KG1 (cell line): ENCODE data around the gene TEPSIN.

ENCODE experiments used
- DNase-seq: peaks from one replicate; lab custom pipeline; 2025; lab: John Stamatoyannopoulos, UW

Gene TEPSIN

DNA sequence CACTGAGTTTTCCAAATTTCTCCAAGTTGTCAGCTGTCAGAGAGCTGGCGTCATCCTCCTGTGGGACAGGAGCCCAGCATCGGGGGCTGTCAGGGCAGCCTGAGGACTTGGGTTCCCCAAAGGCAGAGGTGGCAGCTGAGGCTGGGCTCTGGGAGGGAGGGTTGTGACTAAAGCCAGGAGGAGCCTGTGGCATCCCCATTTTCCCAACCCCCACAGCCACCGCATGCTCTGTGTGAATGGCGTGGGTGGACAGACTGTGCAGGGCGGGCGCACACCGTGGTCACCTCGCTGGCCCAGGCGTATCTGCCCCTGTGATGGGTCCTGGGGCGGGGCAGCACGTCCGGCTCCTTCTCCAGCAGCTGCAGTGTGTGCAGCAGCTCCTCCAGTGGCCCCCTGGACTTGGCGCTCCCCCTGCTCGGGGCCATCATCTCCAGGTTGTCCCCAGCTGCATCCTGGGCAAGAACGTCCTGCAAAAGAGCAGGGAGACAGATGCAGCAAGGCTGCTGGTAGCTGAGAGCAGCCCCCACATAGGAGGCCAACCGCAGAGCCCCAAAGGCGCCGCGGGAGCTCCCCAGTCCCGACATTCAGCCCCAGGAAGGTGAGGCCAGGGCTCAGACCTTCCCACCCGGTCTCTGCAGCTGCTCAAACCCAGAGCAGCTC, 40.9 kb downstream of the TEPSIN start:
- no peak for DNase-seq

GRCh38 chr17:81197409-81197795, 41.5 kb downstream of the TEPSIN start:
- no peak for DNase-seq

GRCh38 chr17:81196505-81197408, 42.1 kb downstream of the TEPSIN start:
- no peak for DNase-seq

DNA sequence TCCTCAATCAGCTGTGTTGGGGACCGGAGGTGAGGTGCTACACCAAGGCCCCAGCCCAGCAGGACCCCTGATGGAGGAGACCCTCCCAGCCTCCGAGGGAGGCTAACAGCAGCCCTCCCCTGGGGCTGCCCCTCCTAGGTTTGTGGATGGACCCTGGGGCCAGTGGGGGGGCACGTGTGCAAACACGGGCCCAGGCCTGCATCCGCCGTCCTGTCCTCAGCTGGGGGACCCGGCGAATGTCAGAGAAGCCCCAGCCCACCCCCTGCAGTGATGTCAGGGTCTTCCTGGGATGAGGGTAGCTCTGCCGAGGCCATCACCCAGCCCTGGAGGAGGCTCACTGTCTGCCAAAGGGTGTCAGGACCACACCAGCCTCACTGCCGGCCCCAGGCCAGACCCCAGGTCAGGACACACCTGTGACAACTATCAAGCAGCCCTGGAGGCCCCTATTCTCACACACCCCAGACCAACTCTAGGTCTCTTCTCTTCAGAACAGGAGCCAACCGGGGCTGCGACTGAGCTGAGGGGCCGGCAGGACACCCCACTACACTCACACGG, 42.8 kb downstream of the TEPSIN start:
- no peak for DNase-seq

DNA sequence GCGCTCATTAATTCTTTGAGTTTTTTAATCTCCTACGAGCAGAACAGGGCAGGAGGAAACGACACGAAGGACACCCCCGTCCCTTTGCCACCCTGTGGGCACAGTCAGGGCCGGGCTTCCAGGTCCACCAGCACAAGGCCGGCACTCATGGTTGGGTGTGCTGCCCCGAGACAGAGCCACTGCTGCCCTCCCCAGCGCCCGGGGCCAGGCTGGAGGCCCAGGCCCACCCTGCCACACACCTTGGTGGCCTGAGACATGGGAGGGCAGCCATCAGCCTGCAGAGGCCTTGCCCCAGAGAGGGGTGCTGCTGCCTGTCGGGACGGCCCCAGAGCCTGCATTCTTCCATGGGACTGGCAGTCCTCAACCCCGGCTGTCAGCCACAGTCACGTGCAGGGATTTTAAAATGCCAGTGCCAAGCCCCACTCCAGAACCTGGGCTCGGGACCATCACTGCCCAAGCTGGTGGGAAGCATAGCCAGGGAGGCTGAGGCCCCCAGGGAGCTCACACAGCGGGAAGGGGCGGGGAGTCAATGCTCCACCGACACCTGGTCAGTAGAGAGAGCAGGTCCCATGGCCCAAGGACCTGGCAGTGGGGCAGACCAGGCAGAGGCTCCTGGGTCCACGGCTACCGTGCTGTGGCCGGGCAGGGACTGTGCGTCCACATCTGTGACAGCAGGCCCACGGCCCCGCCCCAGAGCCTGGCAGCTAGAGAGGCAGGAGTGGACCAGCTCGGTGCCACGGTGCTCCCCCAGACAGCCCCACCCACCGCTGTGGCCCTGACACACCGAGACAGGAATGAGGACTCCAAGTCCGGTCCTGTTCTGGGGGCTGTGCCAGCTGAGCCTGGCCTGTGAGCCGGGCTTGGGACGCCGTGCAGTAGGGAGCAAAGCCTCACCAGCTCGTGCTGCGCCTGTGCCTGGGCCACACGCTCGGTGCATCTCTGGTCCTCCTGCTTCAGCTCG, 43.6 kb downstream of the TEPSIN start:
- no peak for DNase-seq

- no peak for DNase-seq
These were observed 44.6 kb downstream of the TEPSIN start for GRCh38 chr17:81194225-81194760.

- no peak for DNase-seq
These were observed 45.2 kb downstream of the TEPSIN start for GRCh38 chr17:81193470-81194224.

GRCh38 chr17:81193051-81193410, 45.8 kb downstream of the TEPSIN start:
- DNase-seq: no peak

- DNase-seq: no peak
These were observed 46.3 kb downstream of the TEPSIN start for GRCh38 chr17:81192386-81193050.

DNA sequence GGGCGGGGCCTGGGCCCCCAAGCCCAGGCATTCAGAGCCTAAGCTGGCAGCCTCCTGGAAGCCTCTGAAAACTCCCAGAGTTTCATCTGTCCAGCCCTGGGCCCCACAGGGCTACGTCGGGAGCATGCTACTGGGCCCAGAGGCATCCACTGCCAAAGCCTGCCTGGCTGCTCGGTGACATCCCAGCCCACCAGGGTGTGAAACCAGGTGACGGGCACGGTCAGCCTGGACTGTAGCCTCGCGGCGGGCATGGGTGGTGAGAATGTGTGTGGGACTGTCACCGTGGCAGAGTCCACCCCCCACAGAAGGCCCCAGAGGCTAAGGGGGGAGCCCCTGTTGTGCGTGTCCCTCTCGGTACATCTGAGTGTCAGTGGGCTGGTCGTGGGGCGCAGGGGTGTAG, 47.2 kb downstream of the TEPSIN start:
- no peak for DNase-seq

DNA sequence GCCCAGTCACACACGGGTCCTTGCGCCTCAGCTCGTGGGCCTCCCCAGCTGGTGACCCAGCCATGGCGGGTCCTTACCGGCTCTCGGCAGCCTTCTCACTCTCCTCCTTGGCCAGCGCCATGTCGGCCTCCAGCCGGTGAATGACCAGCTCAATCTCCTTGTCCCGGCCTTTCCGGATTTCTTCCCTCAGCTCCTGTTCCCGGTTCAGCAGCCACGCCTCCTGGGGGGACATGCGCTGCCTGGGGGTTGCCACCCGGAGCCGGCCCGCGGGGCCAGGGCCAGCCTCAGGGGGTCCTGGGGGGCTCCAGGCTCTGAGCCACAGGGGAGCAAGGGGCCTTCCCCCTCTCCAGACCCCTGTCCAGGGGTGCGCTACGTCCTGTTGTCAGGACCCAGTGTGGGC, 47.7 kb downstream of the TEPSIN start:
- DNase-seq: no peak

- DNase-seq: no peak
These were observed 48.3 kb downstream of the TEPSIN start for GRCh38 chr17:81190591-81190990.

DNA sequence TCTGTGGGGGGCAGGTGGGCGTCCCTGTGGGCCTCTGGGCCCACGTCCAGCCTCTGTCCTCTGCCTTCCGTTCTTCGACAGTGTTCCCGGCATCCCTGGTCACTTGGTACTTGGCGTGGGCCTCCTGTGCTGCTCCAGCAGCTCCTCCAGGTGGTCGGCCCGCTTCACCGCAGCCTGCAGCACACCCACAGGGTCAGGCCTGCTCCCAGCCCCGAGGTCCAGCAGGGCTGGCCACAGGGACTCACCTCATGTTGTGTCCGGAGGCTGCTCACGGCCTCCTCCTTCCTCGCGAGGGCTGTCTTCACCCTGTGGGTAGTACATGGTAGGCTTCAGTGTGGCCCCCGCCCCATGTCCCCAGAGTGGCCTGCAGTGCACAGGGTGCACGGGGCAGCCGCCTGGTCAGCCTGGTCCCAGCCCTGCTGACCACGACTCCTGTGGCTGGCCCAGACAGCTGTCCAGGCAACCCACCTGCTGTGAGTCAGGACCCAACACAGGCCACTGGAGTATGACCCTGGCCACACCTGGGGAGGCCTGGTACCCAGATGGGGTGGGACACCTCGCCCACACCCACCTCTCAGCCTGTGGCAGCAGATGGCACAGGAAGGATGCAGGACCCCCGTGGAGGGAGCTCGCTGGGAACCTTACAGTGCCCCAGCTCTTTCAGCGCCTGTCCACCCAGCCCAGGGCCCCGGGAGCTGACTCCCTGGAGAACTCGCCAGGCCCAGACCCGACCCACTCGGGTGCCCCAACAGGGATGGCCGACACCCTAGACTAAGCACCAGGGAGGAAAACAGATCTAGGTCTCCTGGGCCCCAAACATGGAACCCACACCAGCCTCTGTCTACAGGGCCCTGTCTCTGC, 49.0 kb downstream of the TEPSIN start:
- DNase-seq: no peak

- DNase-seq: no peak
These were observed 49.8 kb downstream of the TEPSIN start for GRCh38 chr17:81189016-81189415.

GRCh38 chr17:81188491-81188840, 50.4 kb downstream of the TEPSIN start:
- no peak for DNase-seq

GRCh38 chr17:81187586-81188490, 51.0 kb downstream of the TEPSIN start:
- no peak for DNase-seq

- no peak for DNase-seq
These were observed 51.7 kb downstream of the TEPSIN start for GRCh38 chr17:81187120-81187519.

- no peak for DNase-seq
These were observed 52.7 kb downstream of the TEPSIN start for GRCh38 chr17:81186203-81186602.

DNA sequence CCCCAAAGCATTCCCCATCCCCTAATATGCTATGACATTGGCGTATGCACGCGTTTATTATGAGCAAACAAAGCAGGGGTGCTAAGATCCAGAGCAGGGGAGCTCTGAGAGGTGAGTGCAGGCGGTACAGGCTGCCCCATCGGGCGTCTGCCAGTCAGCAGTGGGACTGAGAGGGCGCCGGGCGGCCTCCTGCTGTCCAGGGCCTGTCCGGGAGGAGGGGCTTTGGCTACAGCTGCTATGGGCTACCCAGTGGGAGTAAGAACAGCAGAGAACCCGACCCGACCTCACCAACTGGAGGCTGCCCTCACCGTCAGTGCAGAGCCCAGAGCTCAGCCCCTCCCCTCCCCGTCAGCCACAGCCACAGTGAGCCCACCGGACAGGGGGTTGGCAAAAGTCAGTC, 54.3 kb downstream of the TEPSIN start:
- DNase-seq: no peak
